MM.1S (cell line): ENCODE measurements around the gene UPF3A.

Experiments used
- EZH2 ChIP-seq: fragments of 300-600 bp; sonication (generic); optimal IDR thresholded peaks from 2 replicates; pipeline ENCODE3; 2017; ENCODE audit warnings: low read depth, mild to moderate bottlenecking, antibody characterized with exemption, low read length, mixed read lengths
- TF ChIP-seq, protein P1 (sequence below): fragments of 300-600 bp; sonication (generic); IDR thresholded peaks from 2 replicates; pipeline ENCODE4 v1.5.1; 2016; ENCODE audit warnings: antibody characterized with exemption, low read length, mixed read lengths

DNA sequence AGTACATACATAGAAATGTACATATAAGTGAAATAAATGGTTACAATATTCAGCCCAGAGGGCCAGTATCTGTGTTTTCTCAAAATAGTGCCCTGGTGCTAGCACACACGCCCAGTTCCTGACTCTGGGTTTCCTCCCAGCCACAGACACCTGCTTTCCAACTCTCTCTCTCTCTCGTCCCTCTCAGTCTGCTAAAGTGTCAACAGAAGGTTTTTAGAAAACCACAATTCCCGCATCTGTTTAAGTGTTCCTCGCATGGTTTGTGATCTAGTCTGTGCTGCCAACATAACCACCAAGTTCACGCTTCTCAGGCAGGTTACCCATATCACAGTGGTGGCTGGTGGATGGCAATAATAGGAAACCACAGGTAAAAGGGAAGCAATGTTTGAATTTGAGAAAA, 17.8 kb upstream of the UPF3A start:
- TF ChIP-seq EZH2, result no peak
- TF ChIP-seq, protein P1, sequence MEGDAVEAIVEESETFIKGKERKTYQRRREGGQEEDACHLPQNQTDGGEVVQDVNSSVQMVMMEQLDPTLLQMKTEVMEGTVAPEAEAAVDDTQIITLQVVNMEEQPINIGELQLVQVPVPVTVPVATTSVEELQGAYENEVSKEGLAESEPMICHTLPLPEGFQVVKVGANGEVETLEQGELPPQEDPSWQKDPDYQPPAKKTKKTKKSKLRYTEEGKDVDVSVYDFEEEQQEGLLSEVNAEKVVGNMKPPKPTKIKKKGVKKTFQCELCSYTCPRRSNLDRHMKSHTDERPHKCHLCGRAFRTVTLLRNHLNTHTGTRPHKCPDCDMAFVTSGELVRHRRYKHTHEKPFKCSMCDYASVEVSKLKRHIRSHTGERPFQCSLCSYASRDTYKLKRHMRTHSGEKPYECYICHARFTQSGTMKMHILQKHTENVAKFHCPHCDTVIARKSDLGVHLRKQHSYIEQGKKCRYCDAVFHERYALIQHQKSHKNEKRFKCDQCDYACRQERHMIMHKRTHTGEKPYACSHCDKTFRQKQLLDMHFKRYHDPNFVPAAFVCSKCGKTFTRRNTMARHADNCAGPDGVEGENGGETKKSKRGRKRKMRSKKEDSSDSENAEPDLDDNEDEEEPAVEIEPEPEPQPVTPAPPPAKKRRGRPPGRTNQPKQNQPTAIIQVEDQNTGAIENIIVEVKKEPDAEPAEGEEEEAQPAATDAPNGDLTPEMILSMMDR, result no peak
